B cell (primary cell): ENCODE data around the gene SLCO3A1. TPM values are rescaled to one million over a fixed set of nuclear protein-coding genes. Genes with fewer than 3 reads are reported as not detected.

Source experiments
- ATAC-seq: fragments of 200-7000 bp; cut with Tn5 transposase; one replicate; pipeline ENCODE4 v1.10.0; 2021; ENCODE audit warnings: low read depth, mild to moderate bottlenecking, moderate number of reproducible peaks, moderate library complexity
- CTCF ChIA-PET: fragments of 350-600 bp; sonication (Branson Sonifier 250); formaldehyde crosslinking; loops from one replicate; lab custom pipeline; 2021; ENCODE audit warnings: antibody characterized with exemption, inconsistent platforms; lab: Charles Lee
- POLR2A ChIA-PET: fragments of 350-600 bp; sonication (Branson Sonifier 250); formaldehyde crosslinking; loops from one replicate; lab custom pipeline; 2021; ENCODE audit warnings: antibody characterized with exemption; lab: Charles Lee
- DNase-seq: peaks from one replicate; pipeline ENCODE4 v3.0.0; 2013
- H2AFZ ChIP-seq: 2 replicates; pipeline ENCODE4 v1.6.1; 2012; ENCODE audit warnings: mild to moderate bottlenecking, low read depth, low read length; ENCODE audit not compliant: insufficient read depth, poor library complexity, severe bottlenecking
- H3K27ac ChIP-seq, 2 donors: 1 replicate in 1 of 2; 2 replicates in 1 of 2; pipeline ENCODE4 v1.5.1; 2012 to 2013; ENCODE audit warnings: low read length in 2 of 2, mild to moderate bottlenecking in 2 of 2, moderate library complexity in 1 of 2
- H3K27me3 ChIP-seq, 4 experiments: fragments of 200-600 bp in 1 of 4; sonication (generic) in 1 of 4; replicated peaks in 1 of 4; 1 replicate in 2 of 4; 2 replicates in 2 of 4; pipeline versions ENCODE4 v1.6.1 to v1.7.0; 2013 to 2016; ENCODE audit warnings: low read length in 3 of 4, mild to moderate bottlenecking in 2 of 4, mixed read lengths in 1 of 4, moderate library complexity in 1 of 4; ENCODE audit not compliant: insufficient read depth in 4 of 4, control insufficient read depth in 3 of 4; ENCODE audit errors: control extremely low read depth in 1 of 4
- H3K36me3 ChIP-seq, 2 experiments: replicated peaks in 1 of 2; 1 replicate in 1 of 2; 2 replicates in 1 of 2; pipeline versions ENCODE4 v1.6.1 to v1.7.1; 2013; ENCODE audit warnings: low read length in 1 of 2; ENCODE audit not compliant: insufficient read depth in 2 of 2, control insufficient read depth in 1 of 2; ENCODE audit errors: control extremely low read depth in 1 of 2, extremely low read depth in 1 of 2
- H3K4me1 ChIP-seq, 2 donors: fragments of 200-600 bp in 1 of 2; sonication (generic) in 1 of 2; 1 replicate in 1 of 2; 2 replicates in 1 of 2; pipeline versions ENCODE4 v1.5.1 to v1.6.1; 2013 to 2017; ENCODE audit warnings: low read length in 2 of 2; ENCODE audit not compliant: control insufficient read depth in 2 of 2, insufficient read depth in 2 of 2
- H3K4me2 ChIP-seq: replicated peaks from 2 replicates; pipeline ENCODE3; 2012; ENCODE audit warnings: mild to moderate bottlenecking, low read depth, low read length; ENCODE audit not compliant: poor library complexity, severe bottlenecking
- H3K4me3 ChIP-seq, 5 experiments: fragments of 200-600 bp in 1 of 5; sonication (generic) in 1 of 5; 1 replicate in 3 of 5; 2 replicates in 2 of 5; pipeline versions ENCODE4 v1.5.1 to v1.7.0; 2011 to 2016; ENCODE audit warnings: low read length in 4 of 5, mild to moderate bottlenecking in 4 of 5, low read depth in 2 of 5, control low read depth in 1 of 5, moderate library complexity in 1 of 5; ENCODE audit not compliant: insufficient read depth in 1 of 5; ENCODE audit errors: control extremely low read depth in 1 of 5, extremely low read depth in 1 of 5
- H3K79me2 ChIP-seq: fragments of 200-600 bp; sonication (generic); one replicate; pipeline ENCODE4 v1.6.0; 2016; ENCODE audit warnings: low read length; ENCODE audit not compliant: control insufficient read depth, insufficient read depth
- H3K9ac ChIP-seq: fragments of 200-600 bp; sonication (generic); 2 replicates; pipeline ENCODE4 v1.6.1; 2017; ENCODE audit warnings: mild to moderate bottlenecking, low read length, moderate library complexity
- H3K9me3 ChIP-seq, 3 donors: one replicate each; pipeline versions ENCODE4 v1.6.1 to v1.7.1; 2013; ENCODE audit warnings: low read length in 2 of 3; ENCODE audit not compliant: control insufficient read depth in 2 of 3, insufficient read depth in 1 of 3; ENCODE audit errors: control extremely low read depth in 1 of 3
- H4K20me1 ChIP-seq: 2 replicates; pipeline ENCODE4 v1.6.0; 2012; ENCODE audit warnings: mild to moderate bottlenecking, low read length; ENCODE audit not compliant: insufficient read depth, control insufficient read depth, poor library complexity, severe bottlenecking
- H3K27ac Mint-ChIP-seq: one replicate; pipeline ENCODE4 v1.8.0; 2021; ENCODE audit warnings: mixed read lengths
- H3K27me3 Mint-ChIP-seq: one replicate; pipeline ENCODE4 v1.8.0; 2021; ENCODE audit warnings: mixed read lengths
- H3K4me1 Mint-ChIP-seq: one replicate; pipeline ENCODE4 v1.8.0; 2021; ENCODE audit warnings: mixed read lengths
- H3K4me3 Mint-ChIP-seq: one replicate; pipeline ENCODE4 v1.8.0; 2021; ENCODE audit warnings: mixed read lengths
- H3K9me3 Mint-ChIP-seq: one replicate; pipeline ENCODE4 v1.8.0; 2022; ENCODE audit warnings: mixed read lengths; ENCODE audit not compliant: insufficient read depth
- CTCF ChIP-seq: fragments of 200-600 bp; IDR thresholded peaks from one replicate; pipeline ENCODE4 v1.8.0; 2022; ENCODE audit warnings: antibody characterized with exemption, mild to moderate bottlenecking
- EZH2 ChIP-seq: IDR thresholded peaks from 2 replicates; pipeline ENCODE4 v1.6.1; 2012; ENCODE audit warnings: borderline replicate concordance, low read depth, mild to moderate bottlenecking, moderate library complexity, low read length; ENCODE audit not compliant: insufficient read depth, poor library complexity, severe bottlenecking
- WGBS: methylation state at CpG from one replicate; pipeline ENCODE4 v1.1.5; 2013; ENCODE audit warnings: missing lambda C conversion rate; ENCODE audit not compliant: insufficient coverage; 5-methylcytosine and 5-hydroxymethylcytosine counted together
- intact Hi-C: fragments of 100-400 bp; cut with micrococcal nuclease; formaldehyde crosslinking; loops from one replicate; pipeline ENCODE4 v1.10.0; 2022
- polyA plus RNA-seq: library from polyadenylated mRNA; depleted of rRNA; stranded (reverse); fragments of >200 nt; gene quantifications from 2 replicates; pipeline ENCODE4 v1.2.3, GENCODE V29; 2012
- total RNA-seq, 2 donors: library from RNA; stranded (reverse); fragments of 120-200 nt in 1 of 2; gene quantifications; 1 replicate in 1 of 2; 2 replicates in 1 of 2; pipeline versions ENCODE4 v1.2.3 to v1.2.4, GENCODE V29; 2013 to 2022

The SLCO3A1 gene
- total and polyA plus RNA-seq, 2 donors (not counting 1 experiment from before 2014, with no cell fraction given), result 0.99 to 2.3 TPM

GRCh38 chr15:91876187-91876586 lies 22.7 kb downstream of the SLCO3A1 start:
- no peak overlapping the region for H2AFZ ChIP-seq
- H3K36me3 ChIP-seq, result no peaks in the 10 kb centered on the region
- ATAC-seq (no peak), DNase-seq (no peak)
- ChIA-PET POLR2A (no interaction called here), CTCF (no interaction called here)
- intact Hi-C loops, result no loop called here
- no peak overlapping the region for H3K27ac Mint-ChIP-seq
- H3K4me1 ChIP-seq, result no peaks in the 10 kb centered on the region
- H3K4me3 Mint-ChIP-seq, result no peak overlapping the region
- H3K4me3 ChIP-seq, result no peak overlapping the region
- WGBS, result 100% methylated on average over 3 of the region's 5 CpGs
- no peaks in the 10 kb centered on the region for H3K4me1 Mint-ChIP-seq
- no peak overlapping the region for H3K27ac ChIP-seq
- no peaks in the 10 kb centered on the region for H3K79me2 ChIP-seq
- peaks cover 11% of the 10 kb centered on the region for H3K27me3 Mint-ChIP-seq
- H3K9ac ChIP-seq, result no peak overlapping the region
- H3K9me3 ChIP-seq, result peaks cover 0 to 3% (median 0%) of the 10 kb centered on the region in 3 donors
- H3K4me2 ChIP-seq, result no peak overlapping the region
- H3K27me3 ChIP-seq, result peaks cover 0 to 6% (median 0%) of the 10 kb centered on the region in 4 experiments
- TF ChIP-seq EZH2, result no peak
- TF ChIP-seq CTCF, result no peak
- no peaks in the 10 kb centered on the region for H3K9me3 Mint-ChIP-seq
- H4K20me1 ChIP-seq, result no peaks in the 10 kb centered on the region

GRCh38 chr15:91878319-91878870 lies 24.9 kb downstream of the SLCO3A1 start:
- no peak for TF ChIP-seq CTCF
- no peak for TF ChIP-seq EZH2
- 96% methylated on average over 8 of the region's 10 CpGs for WGBS
- peaks cover 0 to 4% (median 0%) of the 10 kb centered on the region in 4 experiments for H3K27me3 ChIP-seq
- POLR2A ChIA-PET, result no interaction called here
- Mint-ChIP-seq H3K4me1 (no peaks in the 10 kb centered on the region), H3K27ac (no peak overlapping the region), H3K9me3 (no peaks in the 10 kb centered on the region), H3K27me3 (peaks cover 6% of the 10 kb centered on the region), H3K4me3 (no peak overlapping the region)
- H3K27ac ChIP-seq, result no peak overlapping the region
- no peak overlapping the region for H3K9ac ChIP-seq
- CTCF ChIA-PET, result no interaction called here
- H3K4me2 ChIP-seq, result no peak overlapping the region
- H3K36me3 ChIP-seq, result no peaks in the 10 kb centered on the region
- intact Hi-C loops, result no loop called here
- DNase-seq (no peak), ATAC-seq (no peak)
- H3K4me1 ChIP-seq, result no peaks in the 10 kb centered on the region
- H3K79me2 ChIP-seq, result no peaks in the 10 kb centered on the region
- no peak overlapping the region for H3K4me3 ChIP-seq
- no peaks in the 10 kb centered on the region for H4K20me1 ChIP-seq
- H2AFZ ChIP-seq, result no peak overlapping the region
- H3K9me3 ChIP-seq, result no peaks in the 10 kb centered on the region
